NCI-H2196 (cell line): Measurements from ENCODE around the gene EPB41L1.
A peak's percentile ranks its signal among the peaks of the same experiment; 100 is the strongest.

ENCODE experiments used
- DNase-seq: peaks from one replicate; lab custom pipeline; 2025; ENCODE audit not compliant: unreplicated experiment; lab: John Stamatoyannopoulos, UW

The EPB41L1 gene

DNA sequence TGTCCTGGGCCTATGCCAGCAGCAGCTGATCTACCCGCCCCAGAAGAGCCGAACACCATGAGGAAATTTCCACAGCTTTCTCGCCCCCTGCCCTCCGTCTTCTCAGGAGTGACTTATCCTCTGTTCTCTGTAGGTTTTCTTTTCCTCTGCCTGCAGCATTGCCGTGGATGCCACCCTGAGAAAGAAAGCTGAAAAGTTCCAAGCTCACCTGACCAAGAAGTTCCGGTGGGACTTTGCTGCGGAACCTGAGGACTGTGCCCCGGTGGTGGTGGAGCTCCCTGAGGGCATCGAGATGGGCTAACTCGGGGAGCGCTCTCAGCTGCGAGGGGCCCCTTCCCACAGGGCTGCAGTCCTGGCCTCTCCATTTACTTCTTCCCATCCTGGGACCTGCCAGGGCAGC, 100.9 kb downstream of the EPB41L1 start:
- DNase-seq = no peak

DNA sequence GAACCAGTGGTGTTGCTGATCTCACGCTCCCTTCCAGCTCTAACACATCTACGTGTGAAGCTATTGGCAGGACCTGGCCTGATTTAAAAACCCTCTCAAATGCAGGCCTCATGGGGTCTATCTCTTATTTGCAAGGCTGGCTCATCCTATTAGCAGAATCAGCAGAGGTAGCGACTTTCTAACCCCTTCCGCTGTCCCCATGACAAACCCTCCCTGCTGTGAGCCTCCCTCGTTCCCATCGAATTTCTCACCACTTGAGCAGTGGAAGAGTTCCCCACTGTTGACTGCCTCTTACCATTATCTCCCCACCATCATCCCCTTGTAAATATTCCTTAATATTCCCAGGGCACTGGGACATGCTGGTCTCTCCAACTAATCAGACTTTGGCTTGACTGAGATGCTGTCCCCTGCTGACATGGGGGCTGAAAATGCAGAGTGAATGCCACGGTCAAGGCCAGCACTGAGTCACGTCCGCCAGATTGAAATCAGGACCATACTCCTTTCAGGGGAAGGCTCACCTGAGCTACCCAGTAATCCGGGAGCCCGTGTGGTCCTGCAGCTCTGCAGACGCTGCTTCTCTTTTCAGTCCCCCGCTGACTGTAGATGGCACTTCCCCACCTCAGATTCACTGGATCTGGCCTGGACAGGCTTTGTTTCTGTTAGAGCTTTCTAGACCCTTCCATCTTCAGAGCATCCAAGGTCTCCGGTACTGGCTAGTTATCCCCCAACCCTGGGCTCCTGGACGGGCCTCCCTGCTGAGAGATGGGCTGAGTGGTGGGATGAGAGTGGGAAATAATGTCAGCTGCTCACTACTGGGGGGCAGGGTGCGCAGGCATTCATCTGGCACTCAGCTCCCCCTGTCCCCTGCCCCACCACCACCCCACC, 104.9 kb downstream of the EPB41L1 start:
- DNase-seq = no peak

DNA sequence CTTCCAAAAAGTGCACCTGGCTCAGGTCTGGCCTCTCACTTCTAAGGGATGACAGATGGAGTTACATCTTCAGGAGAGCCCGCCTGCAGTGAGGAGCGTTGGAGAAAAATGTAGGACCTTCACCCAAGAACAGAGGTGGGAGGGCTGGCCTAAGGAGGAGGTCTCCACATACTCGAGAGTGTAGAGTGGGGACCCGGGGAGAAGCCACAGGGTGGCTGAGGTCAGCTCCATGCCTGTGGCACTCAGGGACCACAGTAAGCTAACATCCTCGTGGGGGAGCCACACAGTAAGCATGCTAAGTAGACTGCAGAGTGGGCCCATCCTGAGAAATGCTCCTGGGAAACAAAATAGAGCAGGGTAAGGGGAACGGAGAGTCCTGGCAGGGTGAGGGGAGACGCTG, 105.8 kb downstream of the EPB41L1 start:
- no peak for DNase-seq

DNA sequence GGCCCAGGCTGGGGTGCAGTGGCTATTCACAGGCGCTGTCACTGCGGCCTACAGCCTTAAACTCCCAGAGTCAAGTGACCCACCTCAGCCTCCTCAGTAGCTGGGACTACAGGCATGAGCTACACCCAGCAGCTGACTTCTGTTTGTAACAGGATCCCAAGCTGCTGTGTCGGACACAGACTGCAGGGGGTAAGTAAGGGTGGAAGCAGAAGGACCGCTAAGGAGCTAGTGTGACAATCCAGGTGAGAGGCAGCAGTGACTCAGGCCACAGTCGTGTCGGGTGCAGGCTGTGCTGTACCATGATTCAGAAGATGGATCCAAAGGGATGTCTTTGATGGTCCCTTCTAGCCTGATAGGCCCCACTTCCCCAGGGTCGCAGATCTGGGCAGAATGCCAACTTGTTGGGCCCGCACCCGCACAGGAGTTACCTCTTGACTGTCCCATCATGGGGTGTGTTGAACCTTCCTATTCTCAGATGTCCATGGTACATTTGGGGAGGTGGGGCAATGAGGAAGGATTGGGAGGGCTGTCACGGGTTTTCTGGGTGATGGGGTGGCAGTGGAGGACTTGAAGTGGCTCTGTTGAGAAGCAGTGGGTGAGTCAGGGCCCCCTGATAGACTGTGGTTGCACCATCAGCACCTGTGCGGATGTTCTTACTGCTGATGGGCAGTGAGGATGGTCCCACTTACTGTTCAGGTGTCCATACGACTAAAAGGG, 107.0 kb downstream of the EPB41L1 start:
- no peak for DNase-seq

DNA sequence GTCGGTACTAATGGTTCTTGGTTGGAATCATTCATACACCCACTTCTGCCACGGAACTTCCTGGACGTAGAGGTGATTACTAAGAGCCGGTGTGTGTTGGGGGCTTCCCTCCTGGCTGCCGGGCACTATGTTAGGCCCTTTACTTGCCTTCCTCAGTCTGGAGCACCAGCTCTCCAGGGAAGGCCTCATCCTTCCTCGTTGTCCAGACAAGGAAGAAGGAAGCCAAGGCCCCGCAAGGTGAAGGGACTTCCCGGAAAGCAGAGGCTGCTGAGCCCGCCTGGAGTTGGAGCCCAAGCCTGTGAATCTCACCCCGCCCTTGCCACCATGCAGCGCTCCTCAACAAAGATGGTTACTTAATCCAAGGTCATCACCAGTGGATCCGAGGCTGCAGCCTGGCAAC, 107.9 kb downstream of the EPB41L1 start:
- no peak for DNase-seq

DNA sequence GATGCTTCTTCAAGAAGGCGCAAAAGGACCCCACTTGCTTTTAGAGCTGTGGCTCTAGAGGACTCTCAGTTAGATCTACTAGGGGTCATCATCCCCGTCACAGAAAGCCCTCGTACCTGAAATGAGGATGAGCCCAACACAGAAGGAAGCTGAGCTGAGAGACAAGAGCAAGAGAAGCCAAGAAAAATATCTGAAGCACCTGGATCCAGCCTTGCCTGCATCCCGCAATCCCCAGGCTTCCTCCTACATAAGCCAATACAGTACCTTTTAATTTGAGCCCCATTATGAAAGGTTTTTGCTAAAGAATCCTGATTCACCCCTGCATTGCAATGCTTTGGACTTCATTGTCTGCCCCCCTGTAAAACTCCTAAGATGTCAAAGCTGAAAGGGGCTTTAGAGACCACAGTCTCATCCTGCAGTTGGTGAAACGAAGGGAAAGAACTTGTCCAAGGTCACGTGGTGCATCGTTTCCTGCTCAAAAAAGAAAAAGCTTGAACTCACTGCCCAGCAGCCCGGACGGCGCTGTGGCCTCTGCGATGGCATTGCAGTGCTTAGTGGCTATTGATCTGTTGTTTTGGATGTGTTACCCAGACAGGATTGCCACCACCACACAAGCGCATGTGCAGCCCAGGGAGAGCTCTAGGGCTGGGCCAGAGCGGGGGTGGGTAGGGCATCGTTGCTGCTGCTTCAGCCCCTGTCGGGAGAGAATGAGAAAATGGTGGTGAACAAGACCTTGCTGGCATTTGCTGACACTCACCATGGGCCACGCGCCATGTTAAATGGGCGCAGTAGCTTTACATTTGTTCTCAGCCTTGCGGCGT, 110.1 kb downstream of the EPB41L1 start:
- no peak for DNase-seq

DNA sequence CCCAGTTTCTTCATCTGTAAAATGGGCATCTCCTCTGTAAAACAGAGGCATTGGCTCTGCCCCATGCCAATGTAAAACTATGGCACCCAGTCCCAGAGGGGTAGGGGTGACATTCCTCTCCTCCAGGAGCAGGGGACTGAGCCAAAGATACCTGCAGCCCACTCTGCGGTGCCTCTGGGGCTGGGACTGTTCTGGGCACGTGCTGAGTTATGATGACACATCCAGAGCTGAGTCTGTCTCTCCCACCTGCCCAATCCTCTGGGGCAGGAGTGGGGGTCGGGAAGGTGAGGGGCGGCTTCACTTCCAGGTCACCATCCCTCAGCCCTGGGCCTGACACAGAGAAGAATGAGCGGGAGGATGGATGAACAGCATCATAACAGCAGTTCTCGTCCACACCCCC, 111.6 kb downstream of the EPB41L1 start:
- DNase-seq = no peak

DNA sequence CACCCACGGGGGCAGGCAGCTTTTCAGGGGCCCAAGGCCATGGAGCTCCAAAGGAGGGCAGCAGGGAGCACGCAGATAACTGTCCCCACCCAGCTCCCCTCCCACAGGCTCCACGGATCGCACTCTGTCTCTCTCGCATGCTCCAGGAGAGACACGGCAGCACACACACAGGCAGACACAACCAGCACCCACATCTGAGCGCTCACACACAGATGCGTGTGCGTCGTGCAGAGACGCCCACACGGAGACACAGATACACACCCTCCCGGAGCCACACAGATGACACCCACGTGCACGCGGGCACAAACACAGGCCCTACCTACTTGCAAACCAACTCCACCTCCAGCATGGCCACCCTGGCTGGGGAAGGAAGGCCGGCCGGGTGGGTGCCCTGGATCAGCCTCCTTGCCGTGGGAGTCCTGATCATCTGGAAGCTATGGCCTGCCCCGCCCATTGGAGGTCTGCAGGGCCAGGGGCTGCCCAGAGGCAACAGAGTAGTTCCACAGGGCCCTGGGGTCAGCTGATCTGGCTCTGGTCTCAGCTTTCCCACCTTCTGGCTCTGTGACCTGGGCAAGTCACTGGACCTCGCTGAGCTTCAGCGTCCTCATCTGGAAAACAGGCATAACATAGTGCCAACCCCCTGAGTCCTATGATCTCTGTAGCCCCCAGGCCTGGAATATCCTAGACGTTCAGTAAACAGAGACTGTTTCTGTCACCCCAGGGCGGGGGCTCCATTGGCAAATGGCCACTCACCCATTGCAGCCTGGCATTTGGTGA, 113.3 kb downstream of the EPB41L1 start:
- no peak for DNase-seq

DNA sequence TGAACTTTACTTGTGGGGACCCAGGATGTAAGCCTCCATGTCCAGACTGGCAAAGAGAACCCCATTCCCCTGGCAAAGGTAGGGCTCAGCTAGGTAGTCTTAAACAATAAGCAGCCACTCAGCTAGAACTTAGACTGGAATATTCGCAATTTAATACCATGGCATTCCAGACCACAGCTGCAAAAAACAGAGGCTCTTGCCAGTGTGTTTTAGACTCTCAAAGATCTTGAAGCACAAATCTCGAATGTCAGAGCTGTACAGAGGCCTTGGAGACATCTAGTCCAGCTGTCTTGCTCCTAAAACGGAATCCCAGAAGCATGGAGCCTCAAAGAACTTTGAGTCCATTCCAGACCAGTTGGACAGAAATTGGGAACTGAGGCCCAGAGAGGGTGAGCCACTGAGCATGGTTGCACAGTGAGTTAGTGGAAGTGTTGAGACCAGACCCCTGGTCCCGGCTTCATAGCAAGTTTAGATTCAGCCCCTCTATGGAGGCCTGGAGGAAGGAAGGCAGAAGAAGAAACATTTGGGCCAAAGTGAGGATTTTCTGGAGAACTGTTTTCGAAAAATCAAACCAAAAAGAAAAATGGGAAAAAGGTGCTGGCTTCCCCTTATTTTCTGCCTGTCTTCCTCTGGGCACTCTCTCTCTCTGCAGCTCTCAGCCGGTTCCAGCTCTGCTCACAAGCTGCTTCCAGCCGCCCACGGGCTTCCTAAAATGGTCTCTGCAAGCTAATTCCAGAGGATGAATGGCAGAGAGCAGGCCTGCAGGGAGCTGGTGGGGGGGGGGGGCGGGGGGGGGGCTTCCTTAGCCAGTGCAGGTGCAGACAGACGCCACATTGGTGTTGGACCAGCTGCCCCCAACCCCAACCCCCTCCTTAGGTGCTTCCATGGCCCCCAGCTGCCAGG, 114.2 kb downstream of the EPB41L1 start:
- DNase-seq = no peak

DNA sequence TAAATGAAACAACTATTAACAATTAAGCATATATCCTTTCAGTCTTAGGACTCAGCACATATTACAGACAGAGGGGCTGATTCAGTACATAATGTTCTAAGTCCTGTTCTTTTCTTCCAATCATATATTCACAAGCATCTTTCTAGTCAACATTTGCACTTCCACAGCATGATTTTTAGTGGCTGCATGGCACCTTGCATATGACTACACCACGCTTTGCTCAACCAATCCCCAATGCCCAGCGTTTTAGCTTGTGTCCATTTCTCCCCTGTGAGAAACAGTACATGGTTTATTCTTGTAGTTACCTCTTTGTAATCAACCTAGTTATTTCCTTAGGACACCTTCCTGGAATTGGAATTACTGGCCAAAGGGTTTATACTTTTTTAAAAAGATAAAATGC, 115.0 kb downstream of the EPB41L1 start:
- no peak for DNase-seq

DNA sequence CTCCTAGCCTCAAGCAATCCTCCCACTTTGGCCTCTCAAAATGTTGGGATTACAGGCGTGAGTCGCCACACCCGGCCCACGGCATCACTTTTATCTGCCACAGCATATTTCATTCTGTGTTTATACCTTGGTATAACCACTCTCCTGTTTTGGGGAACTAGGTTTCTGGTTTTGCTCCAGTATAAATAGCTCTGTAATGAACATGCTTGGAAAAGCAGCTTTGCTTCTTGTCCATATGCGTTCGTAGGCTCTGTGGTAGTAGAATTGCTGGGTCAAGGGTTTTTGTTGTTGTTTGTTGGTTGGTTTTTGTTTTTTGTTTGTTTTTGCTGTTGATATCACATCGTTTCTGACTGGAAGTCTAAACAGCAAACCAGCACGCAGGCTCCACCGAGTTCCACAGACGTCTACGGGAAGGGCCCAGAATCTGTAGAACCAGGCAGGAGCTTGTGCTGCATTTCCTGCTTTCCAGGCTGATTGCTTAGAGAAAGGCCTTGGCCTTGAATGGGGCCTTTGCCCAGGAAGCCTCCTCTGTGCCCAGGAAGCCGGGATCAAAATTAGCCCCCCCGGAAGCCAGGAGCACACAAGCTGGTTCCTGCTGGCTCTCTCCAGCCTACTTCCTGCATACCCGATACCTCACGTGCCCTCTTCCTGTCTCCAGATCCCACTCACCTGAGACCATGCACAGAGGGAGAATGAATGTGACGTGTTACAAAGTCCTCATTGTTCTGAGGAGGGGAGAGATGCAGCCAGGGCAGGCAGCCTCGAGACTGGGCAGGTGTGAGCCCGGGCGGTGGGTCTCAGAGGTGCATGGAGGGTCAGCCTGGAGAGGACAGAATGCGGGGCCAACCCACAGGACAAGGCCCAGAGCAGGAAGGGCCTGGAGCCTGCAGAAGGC, 116.5 kb downstream of the EPB41L1 start:
- no peak for DNase-seq

DNA sequence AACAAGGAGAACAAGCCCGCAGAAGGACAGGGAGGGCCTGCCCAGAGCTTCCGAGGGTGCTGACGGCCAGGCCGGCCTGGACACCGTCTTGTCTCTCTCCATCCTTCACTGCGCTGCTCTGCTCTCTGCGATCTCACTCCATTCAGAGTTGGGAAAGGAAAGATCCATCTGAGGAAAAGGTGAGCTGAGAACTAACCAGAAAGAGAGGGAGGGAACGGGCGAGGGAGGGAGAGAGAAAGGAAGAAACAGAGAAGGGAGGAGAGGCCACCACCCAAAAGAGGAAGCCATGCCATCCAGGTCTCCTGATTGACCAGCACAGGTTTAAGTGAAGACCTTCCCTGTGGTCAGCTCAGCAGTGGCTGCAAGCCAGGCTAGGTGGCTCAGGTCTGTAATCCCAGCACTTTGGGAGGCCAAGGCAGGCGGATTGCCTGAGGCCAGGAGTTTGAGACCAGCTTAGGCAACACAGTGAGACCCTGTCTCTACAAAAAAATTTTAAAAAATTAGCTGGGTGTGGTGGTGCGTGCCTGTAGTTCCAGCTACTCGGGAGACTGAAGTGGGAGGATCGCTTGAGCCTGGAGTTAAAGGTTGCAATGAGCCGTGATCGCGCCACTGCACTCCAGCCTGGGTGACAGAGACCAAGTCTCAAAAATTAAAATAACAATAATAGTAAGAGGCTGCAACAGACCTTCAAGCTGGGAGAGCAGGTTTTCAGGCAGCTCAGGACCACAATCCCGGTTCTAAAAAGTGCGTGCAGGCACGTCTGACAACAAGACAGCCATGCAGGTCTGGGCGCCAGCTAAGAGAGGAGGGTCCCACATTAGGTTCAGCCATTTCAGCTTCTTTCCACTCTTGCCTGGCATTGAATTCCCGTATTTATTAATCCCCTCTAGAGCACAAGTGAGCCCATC, 117.4 kb downstream of the EPB41L1 start:
- no peak for DNase-seq

DNA sequence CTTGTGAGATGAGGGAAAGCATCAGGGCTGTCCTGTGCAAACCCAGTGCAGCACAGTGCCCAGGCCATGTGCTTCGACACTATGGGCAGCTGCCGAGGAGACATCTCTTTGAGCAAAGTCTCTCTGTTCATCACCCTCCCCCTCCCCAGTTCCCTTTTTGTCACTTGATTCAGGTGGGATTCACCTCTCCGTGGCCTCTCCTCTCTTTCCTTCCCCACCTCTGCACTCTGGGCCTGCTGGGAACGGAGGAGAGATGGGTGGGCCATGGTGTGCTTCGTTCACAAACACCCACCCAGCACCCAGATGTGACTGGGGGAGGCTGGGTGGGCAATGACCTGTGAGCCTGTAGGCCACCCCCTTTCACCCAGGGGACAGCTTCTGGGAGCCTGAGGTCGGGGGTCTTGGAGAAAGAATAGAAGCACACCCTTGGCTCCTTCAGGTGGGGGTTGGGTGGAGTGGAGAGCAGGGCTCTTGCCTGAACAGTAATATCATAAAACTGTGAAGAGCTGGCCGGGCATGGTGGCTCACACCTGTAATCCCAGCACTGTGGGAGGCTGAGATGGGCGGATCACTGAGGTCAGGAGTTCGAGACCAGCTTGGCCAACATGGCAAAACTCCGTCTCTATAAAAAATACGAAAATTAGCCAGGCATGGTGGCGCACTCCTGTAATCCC, 118.1 kb downstream of the EPB41L1 start:
- no peak for DNase-seq

DNA sequence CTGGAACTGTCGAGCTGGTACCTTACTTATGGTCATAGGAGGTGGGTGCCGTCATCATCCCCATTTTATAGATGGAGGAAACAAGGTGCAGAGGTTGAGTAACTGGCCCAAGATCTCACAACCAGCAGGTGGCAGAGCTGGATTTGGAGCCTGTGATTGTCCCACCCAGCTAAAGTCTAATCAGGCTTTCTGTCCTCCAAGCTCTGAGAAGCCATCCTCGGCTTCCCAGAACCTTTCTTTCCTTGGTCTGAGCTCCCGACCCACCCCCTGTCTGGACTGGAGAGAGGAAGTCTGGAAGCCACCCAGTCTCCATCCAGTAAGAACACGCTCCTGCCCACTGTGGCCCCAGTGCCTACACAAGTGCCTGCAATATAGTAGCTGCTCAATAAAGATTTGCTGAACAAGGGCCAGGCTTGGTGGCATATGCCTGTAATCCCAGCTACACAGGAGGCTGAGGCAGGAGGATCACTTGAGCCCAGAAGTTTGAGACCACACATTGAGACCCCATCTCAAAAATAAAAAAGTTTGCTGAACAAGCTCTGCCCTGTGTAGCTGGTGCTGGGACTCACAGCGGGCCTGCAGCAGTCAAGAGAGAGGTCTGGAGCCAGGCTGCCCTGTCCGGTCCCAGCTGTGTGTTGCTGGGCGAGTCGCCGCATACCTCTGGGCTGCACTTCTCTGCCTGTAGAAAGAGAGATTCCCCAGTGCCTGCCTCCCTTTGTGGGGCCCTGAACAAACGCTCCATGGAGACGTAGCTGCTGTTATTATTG, 119.1 kb downstream of the EPB41L1 start:
- peak; percentile 6 for DNase-seq

DNA sequence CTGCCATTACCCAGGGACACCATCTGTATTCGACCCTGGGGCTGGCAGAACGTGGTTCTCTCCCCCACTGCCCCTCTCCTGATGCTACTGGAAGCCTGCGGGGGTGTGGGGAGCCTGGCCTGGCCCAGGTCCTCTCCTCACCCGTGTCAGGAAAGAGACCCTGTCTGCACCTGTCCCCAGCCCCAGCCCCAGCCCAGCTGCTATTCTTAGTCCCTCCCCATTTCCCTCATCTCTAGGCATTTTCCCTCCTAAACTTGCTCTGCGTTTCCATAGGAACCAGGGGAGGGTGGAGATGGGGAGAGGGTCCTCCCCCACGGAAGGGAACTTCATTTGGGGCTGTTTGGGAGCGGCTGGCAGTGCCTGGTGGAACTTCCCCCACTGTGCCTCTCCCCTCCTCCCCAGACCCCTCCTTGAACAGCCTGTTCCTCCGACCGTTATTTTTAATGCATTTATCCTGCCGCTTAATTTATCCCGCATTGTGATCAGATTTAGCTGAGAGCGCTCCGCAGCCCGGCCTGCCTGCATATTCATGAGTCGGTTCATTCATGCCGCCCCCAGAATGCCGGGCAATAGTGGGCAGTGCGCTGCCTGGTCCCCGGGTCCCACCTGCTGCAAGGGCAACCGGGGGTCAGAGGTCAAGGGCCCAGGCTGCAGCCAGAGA, 119.8 kb downstream of the EPB41L1 start:
- DNase-seq = no peak

DNA sequence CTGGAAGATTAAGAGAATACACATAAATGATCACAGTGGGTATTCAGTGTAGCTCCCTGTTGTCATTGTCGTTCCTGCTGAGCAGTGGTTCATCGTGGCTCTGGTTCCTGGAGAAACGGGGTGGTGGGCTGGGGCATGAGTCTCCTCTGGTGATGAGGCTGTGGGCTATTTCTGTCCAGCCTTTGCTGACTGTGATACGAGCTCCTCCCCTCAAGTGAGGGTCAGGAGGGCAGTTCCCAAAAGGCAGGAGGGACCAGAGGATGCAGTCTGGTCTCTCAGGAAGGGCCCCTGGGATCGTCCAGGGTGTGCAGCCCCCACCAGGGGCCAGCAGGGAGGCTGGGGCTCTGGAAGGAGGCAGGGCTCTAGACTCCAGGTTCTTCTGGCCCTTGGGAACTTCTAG, 120.5 kb downstream of the EPB41L1 start:
- no peak for DNase-seq
